HG03457 (cell line): ENCODE data around the gene HECTD1.
A peak's percentile ranks its signal among the peaks of the same experiment; 100 is the strongest.
"Not testable (repeated sequence)": the region's sequence is repeated elsewhere in the genome, so short reads cannot be mapped to it uniquely, and the experiment has no call there.

ENCODE experiments used
- ATAC-seq: cut with Tn5 transposase; IDR thresholded peaks from one replicate; pipeline ENCODE4 v1.9.1; 2021; ENCODE audit warnings: moderate number of reproducible peaks; ENCODE audit not compliant: unreplicated experiment

HECTD1 gene

GRCh38 chr14:31096255-31096654 is 111.3 kb downstream of the HECTD1 start:
- no peak for ATAC-seq

DNA sequence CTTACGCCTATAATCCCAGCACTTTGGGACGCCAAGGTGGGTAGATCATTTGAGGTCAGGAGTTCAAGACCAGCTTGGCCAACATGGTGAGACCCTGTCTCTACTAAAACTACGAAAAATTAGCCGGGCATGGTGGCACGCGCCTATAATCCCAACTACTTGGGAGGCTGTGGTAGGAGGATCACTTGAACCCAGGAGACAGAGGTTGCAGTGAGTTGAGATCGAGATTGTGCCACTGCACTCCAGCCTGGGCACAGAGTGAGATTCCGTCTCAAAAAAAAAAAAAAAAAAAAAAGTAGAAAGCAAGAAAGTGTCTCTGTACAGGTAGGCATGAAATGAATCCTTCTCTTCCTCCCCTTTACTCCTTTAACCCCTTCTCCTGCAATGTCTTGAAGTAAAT is 111.8 kb downstream of the HECTD1 start:
- not testable (repeated sequence) for ATAC-seq

DNA sequence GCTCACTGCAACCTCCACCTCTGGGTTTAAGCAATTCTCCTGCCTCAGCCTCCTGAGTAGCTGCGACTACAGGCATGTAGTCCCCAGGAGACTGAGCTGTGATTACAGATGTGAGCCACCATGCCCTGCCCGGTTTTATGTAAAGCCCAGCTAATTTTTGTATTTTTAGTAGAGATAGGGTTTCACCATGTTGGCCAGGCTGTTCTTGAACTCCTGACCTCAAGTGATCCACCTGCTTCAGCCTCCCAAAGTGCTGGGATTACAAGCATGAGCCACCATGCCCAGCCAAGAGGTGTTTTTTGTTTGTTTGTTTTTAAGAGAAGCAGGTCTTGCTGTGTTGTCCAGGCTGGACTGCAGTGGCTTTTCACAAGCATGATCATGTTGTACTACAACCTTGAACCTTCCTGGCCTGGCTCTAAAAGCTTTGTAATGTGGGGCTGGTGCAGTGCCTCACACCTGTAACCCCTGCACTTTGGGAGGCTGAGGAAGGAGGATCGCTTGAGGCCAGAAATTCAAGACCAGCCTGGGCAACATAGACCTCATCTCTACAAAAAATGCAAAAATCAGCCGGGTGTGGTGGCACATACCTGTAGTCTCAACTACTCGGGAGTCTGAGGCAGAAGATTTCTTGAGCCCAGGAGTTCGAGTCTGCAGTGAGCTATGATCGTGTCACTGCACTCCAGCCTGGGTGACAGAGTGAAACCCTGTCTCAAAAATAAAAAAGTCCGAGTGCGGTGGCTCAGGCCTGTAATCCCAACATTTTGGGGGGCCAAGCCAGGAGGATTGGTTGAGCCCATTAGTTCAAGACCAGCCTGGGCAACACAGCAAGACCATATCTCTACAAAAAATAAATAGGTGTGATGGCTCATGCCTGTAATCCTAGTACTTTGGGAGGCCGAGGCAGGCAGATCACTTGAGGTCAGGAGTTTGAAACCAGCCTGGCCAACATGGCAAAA is 113.4 kb downstream of the HECTD1 start:
- not testable (repeated sequence) for ATAC-seq

DNA sequence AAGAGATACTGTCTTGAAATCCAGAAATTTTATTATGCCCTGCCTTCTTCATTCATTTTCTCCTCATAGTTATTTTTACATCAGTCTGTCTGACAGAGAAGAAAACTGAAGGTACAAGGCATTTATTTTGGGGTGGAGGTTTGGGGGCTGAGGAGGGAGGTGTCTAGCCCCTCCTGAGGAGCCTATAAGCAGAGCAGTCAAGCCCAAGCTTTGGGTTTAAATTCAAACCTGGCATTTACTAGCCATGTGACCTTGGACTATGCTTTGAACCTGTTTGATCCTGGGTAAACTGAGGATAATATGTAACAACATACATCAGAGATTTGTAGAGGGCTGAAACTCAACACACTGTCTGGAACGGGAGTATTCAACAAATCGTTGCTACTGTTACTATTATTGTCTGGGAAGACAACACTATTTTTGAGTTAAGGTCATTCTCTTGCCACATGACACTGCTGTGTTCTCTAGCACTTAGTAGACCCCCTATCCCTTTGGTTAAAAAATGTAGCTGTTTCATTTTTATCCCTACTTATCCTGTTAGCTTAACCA is 115.4 kb downstream of the HECTD1 start:
- no peak for ATAC-seq

DNA sequence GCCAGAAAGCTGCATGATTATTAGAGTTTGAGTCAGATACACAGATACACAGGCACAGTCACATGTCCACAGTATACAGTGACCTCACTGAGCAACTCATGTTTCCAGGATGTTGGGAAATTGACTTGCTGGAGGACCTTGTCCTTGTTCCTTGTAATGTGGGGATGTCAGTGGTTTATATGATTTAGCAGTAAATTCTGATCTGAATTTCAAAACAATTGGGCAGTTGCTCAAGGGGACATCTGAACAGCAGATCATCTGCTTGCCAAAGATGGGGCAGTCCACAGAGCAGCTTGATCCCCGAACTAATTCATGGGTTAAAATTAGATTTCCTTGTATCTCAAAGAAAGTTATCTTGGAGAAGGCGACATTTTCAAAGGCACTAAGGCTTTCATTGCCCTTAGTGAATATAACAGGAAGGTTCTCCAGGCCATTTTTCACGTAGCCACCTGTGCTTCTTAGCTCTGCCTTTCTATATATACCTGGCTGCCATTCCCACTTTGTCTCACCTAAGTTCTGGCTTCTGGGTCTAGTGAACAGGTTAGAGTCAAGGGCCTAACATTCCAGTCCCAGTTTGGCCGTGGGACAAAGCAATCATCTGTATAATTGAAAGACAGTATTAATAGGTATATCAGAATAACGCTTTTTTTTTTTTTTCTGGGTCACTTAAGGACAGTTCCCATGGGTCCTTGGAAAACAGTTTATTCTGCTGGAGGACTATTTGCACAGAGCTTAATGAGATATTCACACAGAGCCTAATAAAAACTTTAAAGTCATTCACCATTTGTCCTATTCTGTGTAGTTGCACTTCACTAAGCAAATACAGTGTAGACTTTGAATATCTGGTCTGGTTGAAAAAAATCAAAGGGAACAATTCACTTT is 116.5 kb downstream of the HECTD1 start:
- ATAC-seq = no peak

DNA sequence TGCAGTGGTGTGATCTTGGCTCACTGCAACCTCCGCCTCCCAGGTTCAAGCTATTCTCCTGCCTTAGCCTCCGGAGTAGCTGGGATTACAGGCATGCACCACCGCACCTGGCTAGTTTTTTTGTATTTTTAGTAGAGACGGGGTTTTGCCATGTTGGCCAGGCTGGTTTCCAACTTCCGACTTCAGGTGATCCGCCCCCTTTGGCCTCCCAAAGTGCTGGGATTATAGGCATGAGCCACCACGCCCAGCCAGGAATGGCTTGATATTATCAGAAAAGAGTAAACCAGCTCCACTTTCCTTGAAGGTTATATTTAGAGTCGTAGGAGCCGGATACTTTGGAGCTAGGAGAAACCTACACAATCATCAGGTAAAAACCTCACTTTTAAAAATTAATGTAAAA is 121.1 kb downstream of the HECTD1 start:
- ATAC-seq = not testable (repeated sequence)

- ATAC-seq = no peak
These were observed 122.6 kb downstream of the HECTD1 start for GRCh38 chr14:31085027-31085426.

GRCh38 chr14:31084385-31084784 is 123.2 kb downstream of the HECTD1 start:
- ATAC-seq = peak; percentile 79

GRCh38 chr14:31083781-31084180 is 123.8 kb downstream of the HECTD1 start:
- ATAC-seq = no peak

DNA sequence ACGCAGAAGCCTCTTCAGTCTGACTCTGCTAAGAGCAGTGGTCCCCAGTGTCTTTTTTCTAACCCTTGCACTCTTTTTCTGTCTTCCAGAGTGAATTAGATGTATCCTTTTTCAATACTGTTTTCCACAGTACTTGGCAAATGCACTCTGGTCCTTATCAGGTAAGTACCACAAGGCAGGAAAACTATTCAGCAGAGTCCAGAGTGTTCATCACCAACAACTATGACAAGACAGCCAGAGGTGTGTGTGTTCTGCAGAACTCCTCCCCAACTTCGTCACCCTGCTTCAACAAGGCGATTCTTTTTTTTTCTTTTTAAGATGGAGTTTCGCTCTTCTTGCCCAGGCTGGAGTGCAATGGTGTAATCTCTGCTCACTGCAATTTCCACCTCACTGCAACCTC is 127.1 kb downstream of the HECTD1 start:
- ATAC-seq = no peak

DNA sequence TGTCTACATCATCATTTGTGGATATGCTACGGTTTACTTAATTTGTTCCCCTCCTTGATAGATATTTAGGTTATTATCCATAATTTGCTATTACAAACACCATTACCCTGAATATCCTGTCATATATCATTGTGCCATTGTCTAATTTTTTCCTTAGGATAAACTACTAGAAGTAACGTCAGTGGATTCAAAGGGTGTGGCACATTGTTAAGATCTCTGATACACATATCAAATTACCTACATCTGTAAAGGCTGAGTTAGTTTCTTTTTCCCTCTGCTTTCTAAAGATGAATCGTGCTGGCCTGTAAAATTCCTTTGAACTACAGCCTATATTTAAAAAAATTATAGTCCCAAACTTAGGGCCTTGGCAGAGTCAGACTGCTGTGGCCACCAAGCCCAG is 127.5 kb downstream of the HECTD1 start:
- no peak for ATAC-seq

GRCh38 chr14:31078766-31079165 is 128.8 kb downstream of the HECTD1 start:
- ATAC-seq = no peak

GRCh38 chr14:31075144-31075543 is 132.4 kb downstream of the HECTD1 start:
- no peak for ATAC-seq

GRCh38 chr14:31071151-31071550 is 136.4 kb downstream of the HECTD1 start:
- no peak for ATAC-seq

- ATAC-seq = no peak
These were observed 137.2 kb downstream of the HECTD1 start for GRCh38 chr14:31070431-31070830.

DNA sequence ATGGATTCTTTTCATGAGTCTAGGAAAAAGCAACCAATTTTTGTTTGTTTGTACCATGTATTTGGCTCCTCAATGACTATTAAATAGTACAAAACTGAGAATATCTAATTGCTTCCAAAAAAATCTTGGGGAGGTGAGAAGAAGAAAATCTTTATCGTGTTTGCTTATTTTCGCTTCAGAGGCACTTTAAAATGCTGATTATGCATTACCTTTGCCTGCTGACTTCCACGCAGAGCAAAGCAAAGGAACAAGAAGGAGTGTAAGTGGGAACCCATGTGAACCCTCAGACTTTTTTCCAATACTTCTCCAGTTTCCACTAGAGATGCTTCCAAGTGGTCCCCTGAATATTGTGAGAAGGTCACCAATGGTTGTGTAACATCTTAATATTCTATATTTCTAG is 138.2 kb downstream of the HECTD1 start:
- no peak for ATAC-seq

DNA sequence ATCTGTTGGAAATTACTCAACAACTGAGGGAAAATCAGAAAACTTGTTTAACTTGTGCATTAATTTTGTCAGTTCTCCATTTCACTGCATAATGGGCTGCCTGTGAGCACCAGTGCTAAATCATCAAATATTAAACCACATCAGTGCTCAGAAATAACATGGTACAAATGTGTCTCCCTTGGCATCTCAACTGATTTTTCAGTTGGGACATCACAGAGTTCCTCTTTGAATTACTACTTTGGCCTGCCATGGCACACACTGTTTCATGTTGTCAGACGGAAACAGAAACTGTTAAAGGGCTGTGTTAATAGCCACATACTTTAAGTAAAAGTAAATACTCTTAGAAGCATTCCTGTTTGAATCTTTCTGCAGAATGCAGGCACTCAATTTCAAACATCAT is 139.4 kb downstream of the HECTD1 start:
- no peak for ATAC-seq

DNA sequence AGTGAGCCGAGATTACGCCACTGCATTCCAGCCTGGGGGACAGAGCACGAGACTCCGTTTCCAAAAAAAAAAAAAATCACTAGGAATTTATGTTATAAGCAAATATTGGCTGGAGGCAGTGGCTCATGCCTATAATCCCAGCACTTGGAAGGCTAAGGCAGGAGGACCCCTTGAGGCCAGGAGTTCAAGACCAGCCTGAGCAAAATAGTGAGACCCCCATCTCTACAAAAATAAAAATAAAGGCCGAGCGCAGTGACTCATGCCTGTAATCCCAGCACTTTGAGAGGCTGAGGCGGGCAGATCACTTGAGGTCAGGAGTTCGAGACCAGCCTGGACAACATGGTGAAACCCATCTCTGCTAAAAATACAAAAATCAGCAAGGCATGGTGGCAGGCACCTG is 144.7 kb downstream of the HECTD1 start:
- ATAC-seq = not testable (repeated sequence)

- no peak for ATAC-seq
These were observed 147.2 kb downstream of the HECTD1 start for GRCh38 chr14:31060253-31060875.

DNA sequence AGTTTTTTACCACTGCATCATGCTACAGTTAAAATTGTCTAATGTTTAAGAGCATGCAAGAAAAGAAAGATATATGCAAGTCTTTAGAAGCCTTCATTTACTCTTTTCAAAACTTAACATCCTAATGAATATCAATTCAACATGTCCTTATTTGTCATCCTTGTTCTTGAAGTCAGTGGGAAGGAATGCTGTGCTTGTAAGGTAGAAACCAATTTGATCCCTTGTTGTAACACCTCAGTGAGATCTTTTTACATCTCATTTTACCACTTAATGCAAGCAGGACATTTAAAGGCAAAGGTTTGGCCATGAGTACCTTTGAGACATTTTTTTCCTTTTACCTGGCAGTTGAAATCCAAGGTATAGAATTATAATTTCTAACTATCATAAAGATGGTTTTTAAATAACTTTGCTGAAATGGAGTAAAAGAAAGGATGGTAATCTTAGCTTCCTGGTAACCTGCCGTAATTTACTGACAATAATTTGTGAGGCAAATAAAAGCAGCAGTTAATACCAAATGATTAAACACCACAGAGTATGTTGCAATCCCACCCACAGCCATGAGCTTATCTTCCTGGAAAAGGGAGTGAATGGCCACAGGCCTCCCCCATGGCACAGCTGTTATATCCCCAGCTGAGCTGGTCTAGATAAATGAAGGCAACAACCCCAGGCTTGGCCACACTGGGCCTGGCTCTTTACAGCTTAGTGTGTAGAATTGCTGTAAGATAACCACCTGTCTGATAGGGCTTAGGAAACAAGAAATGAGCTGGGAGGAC is 148.3 kb downstream of the HECTD1 start:
- no peak for ATAC-seq
